Keratinocyte (primary cell): ENCODE results near the gene NRSN1. TPM values are rescaled to one million over a fixed set of nuclear protein-coding genes. Genes with fewer than 3 reads are reported as not detected.

Experiments
- DNase-seq: peaks from one replicate; pipeline ENCODE4 v3.0.0-alpha.2; 2011; ENCODE audit warnings: low read depth, missing footprints, low spot score
- FAIRE-seq: peaks from 2 replicates; lab custom pipeline; 2011; peaks lifted over from hg19 to GRCh38; lab: Jason Lieb, UNC
- H2AFZ ChIP-seq: 2 replicates; pipeline ENCODE4 v1.6.0; 2012; ENCODE audit warnings: low read length, control low read depth, inconsistent platforms; ENCODE audit not compliant: control insufficient read depth
- H3K27ac ChIP-seq: 2 replicates; pipeline ENCODE4 v1.5.1; 2011; ENCODE audit warnings: low read length; ENCODE audit not compliant: control insufficient read depth, insufficient read depth
- H3K27me3 ChIP-seq: 3 replicates; pipeline ENCODE4 v1.6.0; 2011; ENCODE audit warnings: low read length; ENCODE audit not compliant: control insufficient read depth, insufficient read depth; ENCODE audit errors: extremely low read depth
- H3K36me3 ChIP-seq, 2 experiments: 2 replicates in 1 of 2; 3 replicates in 1 of 2; pipeline ENCODE4 v1.5.1; 2011; ENCODE audit warnings: low read length in 2 of 2, mild to moderate bottlenecking in 1 of 2; ENCODE audit not compliant: control insufficient read depth in 2 of 2, insufficient read depth in 2 of 2; ENCODE audit errors: extremely low read depth in 1 of 2
- H3K4me1 ChIP-seq: 3 replicates; pipeline ENCODE4 v1.5.1; 2011; ENCODE audit warnings: low read length; ENCODE audit not compliant: control insufficient read depth, insufficient read depth; ENCODE audit errors: extremely low read depth
- H3K4me2 ChIP-seq: 3 replicates; pipeline ENCODE4 v1.6.0; 2011; ENCODE audit warnings: low read depth, low read length; ENCODE audit not compliant: control insufficient read depth, insufficient read depth; ENCODE audit errors: extremely low read depth
- H3K4me3 ChIP-seq, 3 experiments: fragments of 200-600 bp in 1 of 3; sonication (generic) in 1 of 3; 2 replicates in 2 of 3; 3 replicates in 1 of 3; pipeline ENCODE4 v1.5.1; 2011 to 2016; ENCODE audit warnings: low read length in 3 of 3, mild to moderate bottlenecking in 3 of 3, control low read depth in 2 of 3, inconsistent platforms in 1 of 3, low read depth in 1 of 3, mixed read lengths in 1 of 3, mixed run types in 1 of 3, moderate library complexity in 1 of 3; ENCODE audit not compliant: control insufficient read depth in 2 of 3, insufficient read depth in 2 of 3; ENCODE audit errors: extremely low read depth in 1 of 3
- H3K79me2 ChIP-seq: 2 replicates; pipeline ENCODE4 v1.6.0; 2012; ENCODE audit warnings: low read length; ENCODE audit not compliant: control insufficient read depth, insufficient read depth
- H3K9ac ChIP-seq: 3 replicates; pipeline ENCODE4 v1.6.0; 2011; ENCODE audit warnings: low read length; ENCODE audit not compliant: control insufficient read depth, insufficient read depth; ENCODE audit errors: extremely low read depth
- H3K9me1 ChIP-seq: 3 replicates; pipeline ENCODE4 v1.6.0; 2011; ENCODE audit warnings: low read length; ENCODE audit not compliant: control insufficient read depth, insufficient read depth; ENCODE audit errors: extremely low read depth
- H3K9me3 ChIP-seq: 2 replicates; pipeline ENCODE4 v1.5.1; 2012; ENCODE audit warnings: low read depth, low read length; ENCODE audit not compliant: control insufficient read depth
- H4K20me1 ChIP-seq: 3 replicates; pipeline ENCODE4 v1.6.0; 2011; ENCODE audit warnings: low read length; ENCODE audit not compliant: control insufficient read depth, insufficient read depth; ENCODE audit errors: extremely low read depth
- EZH2 ChIP-seq: IDR thresholded peaks from one replicate; pipeline ENCODE4 v1.6.1; 2012; ENCODE audit warnings: inconsistent platforms, mild to moderate bottlenecking, low read length, moderate library complexity
- dilution Hi-C: fragments of 300-500 bp; cut with MboI; formaldehyde crosslinking; loops from one replicate; pipeline ENCODE4 v1.7.0; 2020; ENCODE audit warnings: low sequenced_read_pairs; ENCODE audit not compliant: extremely low pct_ligation_motif_present
- polyA plus RNA-seq, 5 experiments: library from polyadenylated mRNA; depleted of rRNA in 3 of 5; stranded (reverse) in 3 of 5; stranded (forward) in 1 of 5; unstranded in 1 of 5; fragments of >200 nt; gene quantifications; 1 replicate in 1 of 5; 2 replicates in 3 of 5; 3 replicates in 1 of 5; pipeline versions ENCODE4 v1.2.1 to v1.2.3, GENCODE V29; 2011 to 2012; ENCODE audit warnings: missing spikeins in 2 of 5, low read depth in 1 of 5, low replicate concordance in 1 of 5
- TF ChIP-seq, protein P1 (sequence below), 3 experiments: IDR thresholded peaks in 1 of 3; conservative IDR thresholded peaks in 1 of 3; optimal IDR thresholded peaks in 1 of 3; 2 replicates in 2 of 3; 3 replicates in 1 of 3; pipeline versions ENCODE3 to v1.5.1; 2011; ENCODE audit warnings: low read length in 3 of 3, mild to moderate bottlenecking in 3 of 3, moderate library complexity in 2 of 3, control low read depth in 1 of 3, inconsistent platforms in 1 of 3; ENCODE audit not compliant: insufficient read depth in 2 of 3; ENCODE audit errors: extremely low read depth in 1 of 3

The NRSN1 gene
- polyA plus RNA-seq, 1 donor (not counting 4 experiments of a cell fraction or from before 2014, with no cell fraction given): not detected

DNA sequence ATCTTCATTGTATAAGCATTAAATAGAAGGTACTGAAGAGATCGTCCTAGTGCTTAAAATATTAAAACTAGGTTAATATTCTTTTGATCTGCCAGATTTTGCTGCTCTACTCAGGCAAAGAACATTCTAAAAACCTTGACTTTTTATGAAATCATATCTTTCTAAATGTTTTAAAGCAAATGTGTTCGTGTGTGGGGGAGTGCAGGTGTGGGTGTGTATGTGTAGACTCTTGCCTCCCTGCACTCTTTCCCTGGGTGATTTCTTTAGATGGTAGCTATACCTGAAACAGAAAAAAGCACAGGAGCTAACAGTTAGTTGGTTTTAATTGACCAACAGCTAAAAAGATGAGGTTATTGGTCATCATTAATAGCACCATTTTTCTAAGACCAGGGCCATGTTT is 5.7 kb downstream of the NRSN1 start:
- Histone ChIP-seq H3K9me3 (no peaks in the 10 kb centered on the region), H4K20me1 (no peaks in the 10 kb centered on the region), H3K4me2 (no peak overlapping the region), H2AFZ (no peak overlapping the region), H3K36me3 (no peaks in the 10 kb centered on the region), H3K4me3 (no peak overlapping the region), H3K4me1 (no peaks in the 10 kb centered on the region), H3K79me2 (no peaks in the 10 kb centered on the region), H3K9ac (no peak overlapping the region), H3K9me1 (no peaks in the 10 kb centered on the region), H3K27ac (no peak overlapping the region), H3K27me3 (no peaks in the 10 kb centered on the region)
- FAIRE-seq (no peak), DNase-seq (no peak)
- no peak for TF ChIP-seq EZH2
- TF ChIP-seq, protein P1, sequence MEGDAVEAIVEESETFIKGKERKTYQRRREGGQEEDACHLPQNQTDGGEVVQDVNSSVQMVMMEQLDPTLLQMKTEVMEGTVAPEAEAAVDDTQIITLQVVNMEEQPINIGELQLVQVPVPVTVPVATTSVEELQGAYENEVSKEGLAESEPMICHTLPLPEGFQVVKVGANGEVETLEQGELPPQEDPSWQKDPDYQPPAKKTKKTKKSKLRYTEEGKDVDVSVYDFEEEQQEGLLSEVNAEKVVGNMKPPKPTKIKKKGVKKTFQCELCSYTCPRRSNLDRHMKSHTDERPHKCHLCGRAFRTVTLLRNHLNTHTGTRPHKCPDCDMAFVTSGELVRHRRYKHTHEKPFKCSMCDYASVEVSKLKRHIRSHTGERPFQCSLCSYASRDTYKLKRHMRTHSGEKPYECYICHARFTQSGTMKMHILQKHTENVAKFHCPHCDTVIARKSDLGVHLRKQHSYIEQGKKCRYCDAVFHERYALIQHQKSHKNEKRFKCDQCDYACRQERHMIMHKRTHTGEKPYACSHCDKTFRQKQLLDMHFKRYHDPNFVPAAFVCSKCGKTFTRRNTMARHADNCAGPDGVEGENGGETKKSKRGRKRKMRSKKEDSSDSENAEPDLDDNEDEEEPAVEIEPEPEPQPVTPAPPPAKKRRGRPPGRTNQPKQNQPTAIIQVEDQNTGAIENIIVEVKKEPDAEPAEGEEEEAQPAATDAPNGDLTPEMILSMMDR (optimal IDR thresholded peaks at IDR 0.05 in 1 of 3, IDR thresholded peaks at IDR 0.05 in 1 of 3, conservative IDR thresholded peaks at IDR 0.05 in 1 of 3; ENCODE audit: extremely low read depth in 1 of 3, insufficient read depth in 2 of 3, low read length in 3 of 3): no peak
- dilution Hi-C loops: no loop called here

DNA sequence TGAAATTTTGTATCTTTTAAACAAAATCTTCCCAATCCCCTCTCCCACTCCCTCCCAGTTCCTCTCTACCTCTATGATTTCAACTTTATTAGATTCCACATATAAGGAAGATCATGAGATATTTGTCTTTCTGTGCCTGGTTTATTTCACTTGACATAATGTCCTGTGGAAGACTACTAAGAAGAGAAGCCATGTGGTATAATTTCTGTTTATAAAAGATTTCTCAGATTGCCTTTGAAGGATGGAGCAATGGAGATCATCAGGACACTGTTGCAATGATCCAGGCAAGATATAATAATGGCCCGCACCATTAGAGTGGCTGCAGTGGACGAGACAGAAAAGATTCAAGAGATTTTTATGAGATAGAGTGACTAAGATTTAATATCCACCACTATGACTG is 13.1 kb downstream of the NRSN1 start:
- Histone ChIP-seq H3K4me1 (no peaks in the 10 kb centered on the region), H3K4me3 (no peak overlapping the region), H3K9me1 (no peaks in the 10 kb centered on the region), H4K20me1 (no peaks in the 10 kb centered on the region), H2AFZ (no peak overlapping the region), H3K27ac (no peak overlapping the region), H3K9ac (no peak overlapping the region), H3K27me3 (no peaks in the 10 kb centered on the region), H3K79me2 (no peaks in the 10 kb centered on the region), H3K36me3 (no peaks in the 10 kb centered on the region), H3K4me2 (no peak overlapping the region), H3K9me3 (peaks cover 2% of the 10 kb centered on the region)
- TF ChIP-seq, protein P1 (optimal IDR thresholded peaks at IDR 0.05 in 1 of 3, IDR thresholded peaks at IDR 0.05 in 1 of 3, conservative IDR thresholded peaks at IDR 0.05 in 1 of 3; ENCODE audit: extremely low read depth in 1 of 3, insufficient read depth in 2 of 3, low read length in 3 of 3): no peak
- no peak for TF ChIP-seq EZH2
- DNase-seq (no peak), FAIRE-seq (no peak)
- dilution Hi-C loops: no loop called here
